GM18519 (cell line): ENCODE measurements around the gene ACTG1.
"Not testable (repeated sequence)": the region's sequence is repeated elsewhere in the genome, so short reads cannot be mapped to it uniquely, and the experiment has no call there.

Experiments
- ATAC-seq: cut with Tn5 transposase; IDR thresholded peaks from one replicate; pipeline ENCODE4 v1.9.1; 2021; ENCODE audit warnings: mild to moderate bottlenecking, moderate library complexity; ENCODE audit not compliant: unreplicated experiment, low FRiP score

ACTG1 gene

DNA sequence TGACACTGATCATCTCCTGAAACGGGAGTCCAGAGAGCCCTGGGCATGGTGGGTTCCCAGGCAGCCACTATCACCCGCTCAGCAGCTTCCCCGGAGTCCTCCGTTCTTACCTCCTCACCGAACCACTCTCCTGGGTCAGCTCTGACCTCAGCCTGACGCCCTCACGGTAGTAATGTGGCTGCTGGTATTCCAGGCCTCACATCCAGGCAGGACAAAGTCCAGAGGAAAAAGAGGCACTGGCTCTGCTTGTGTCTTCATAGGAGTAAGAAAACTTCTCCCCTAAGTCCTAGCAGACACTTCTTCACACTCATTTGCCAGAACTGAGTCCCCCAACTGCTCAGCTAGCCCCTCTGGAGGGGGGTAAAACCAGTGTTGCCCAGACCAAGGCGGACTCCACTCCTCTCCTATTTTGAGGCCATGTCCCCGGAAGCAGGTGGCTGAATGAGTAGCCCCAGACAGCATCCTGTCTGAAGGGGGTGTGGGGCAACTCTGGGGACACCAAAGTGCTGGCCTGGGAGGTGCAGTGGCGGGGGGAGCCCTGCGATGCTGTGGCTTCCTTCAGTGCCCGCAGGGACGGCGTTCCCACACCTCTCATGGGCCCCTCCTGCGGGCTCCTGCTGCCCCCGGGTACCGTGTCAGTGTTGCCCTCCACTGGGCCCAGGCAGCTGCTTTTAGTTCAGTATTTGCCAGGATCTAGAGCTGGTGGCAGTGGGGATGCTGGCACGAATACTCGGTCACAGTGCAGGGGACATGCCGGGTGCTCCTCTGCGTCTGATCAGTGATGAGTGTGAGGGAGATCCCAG, 20.9 kb upstream of the ACTG1 start:
- ATAC-seq, result no peak

DNA sequence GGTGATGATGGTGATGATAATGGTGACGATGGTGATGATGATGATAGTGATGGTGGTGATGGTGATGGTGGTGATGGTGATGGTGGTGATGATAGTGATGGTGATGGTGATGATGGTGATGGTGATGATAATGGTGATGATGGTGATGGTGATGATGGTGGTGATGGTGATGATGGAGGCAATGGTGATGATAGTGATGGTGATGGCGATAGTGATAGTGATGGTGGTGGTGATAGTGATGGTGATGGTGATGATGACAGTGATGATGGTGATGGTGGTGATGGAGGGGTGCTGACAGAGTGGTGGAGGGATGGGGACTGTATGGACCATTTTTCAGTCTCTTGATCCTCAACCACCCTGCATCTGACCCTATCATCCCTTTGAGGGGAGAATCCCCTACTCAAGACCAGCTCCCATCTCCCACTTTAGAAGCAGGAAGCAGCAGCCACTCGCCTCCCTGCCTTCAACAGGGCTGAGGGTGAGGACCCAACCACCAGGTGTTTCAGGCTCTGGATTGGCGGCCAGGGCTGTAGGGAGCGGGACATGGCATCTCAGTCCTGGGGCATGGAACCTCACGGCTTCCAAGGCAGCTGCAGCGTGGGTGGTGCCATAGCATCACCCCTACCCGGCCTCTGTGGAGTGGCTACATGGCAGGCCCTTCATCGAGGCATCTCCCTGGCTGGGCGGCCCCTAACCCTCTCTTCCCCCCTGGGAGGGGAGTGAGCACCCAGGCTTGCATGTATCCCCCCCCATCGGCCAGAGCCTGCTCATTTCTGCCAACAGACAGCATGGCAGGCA, 20.1 kb upstream of the ACTG1 start:
- ATAC-seq, result no peak

DNA sequence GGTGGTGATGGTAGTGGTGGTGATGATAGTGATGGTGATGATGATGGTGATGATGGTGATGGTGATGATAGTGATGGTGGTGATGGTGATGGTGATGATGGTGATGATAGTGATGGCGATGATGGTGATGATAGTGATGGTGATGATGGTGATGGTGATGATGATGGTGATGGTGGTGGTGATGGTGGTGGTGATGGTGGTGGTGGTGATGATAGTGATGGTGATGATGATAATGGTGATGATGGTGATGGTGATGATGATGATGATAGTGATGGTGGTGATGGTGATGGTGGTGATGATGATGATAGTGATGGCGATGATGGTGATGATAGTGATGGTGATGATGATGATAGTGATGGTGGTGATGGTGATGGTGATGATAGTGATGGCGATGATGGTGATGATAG, 19.4 kb upstream of the ACTG1 start:
- ATAC-seq, result not testable (repeated sequence)

DNA sequence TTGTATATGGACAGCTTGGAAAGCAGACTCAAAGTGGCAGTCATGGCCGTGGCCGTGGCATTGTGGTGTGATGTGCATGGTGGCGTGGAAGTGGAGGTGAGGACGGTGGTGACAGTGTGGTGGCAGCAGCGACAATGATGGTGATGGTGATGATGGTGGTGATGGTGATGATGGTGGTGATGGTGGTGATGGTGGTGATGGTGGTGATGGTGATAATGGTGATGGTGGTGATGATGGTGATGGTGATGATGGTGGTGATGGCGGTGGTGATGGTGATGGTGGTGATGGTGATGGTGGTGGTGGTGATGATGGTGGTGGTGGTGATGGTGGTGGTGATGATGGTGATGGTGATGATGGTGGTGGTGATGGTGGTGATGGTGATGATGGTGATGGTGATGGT, 18.4 kb upstream of the ACTG1 start:
- ATAC-seq, result not testable (repeated sequence)

DNA sequence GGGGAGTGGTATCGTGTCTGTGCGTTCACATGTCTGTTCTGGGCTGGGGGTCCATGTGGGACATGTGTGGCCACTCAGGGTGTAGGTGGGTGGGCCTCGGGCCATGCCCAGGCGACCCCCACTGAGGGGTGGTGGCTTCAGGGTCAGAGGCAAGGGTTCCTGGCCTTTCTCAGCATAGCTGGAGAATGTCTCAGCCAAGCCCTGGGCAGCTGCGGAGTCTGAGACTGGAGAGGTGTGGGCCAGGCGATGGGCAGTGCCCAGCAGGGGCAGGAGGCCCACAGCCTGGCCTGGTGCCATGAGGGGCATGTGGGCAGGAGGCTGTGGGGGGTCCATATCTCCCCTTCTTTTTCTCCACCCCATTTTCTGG, 16.8 kb upstream of the ACTG1 start:
- ATAC-seq, result no peak

DNA sequence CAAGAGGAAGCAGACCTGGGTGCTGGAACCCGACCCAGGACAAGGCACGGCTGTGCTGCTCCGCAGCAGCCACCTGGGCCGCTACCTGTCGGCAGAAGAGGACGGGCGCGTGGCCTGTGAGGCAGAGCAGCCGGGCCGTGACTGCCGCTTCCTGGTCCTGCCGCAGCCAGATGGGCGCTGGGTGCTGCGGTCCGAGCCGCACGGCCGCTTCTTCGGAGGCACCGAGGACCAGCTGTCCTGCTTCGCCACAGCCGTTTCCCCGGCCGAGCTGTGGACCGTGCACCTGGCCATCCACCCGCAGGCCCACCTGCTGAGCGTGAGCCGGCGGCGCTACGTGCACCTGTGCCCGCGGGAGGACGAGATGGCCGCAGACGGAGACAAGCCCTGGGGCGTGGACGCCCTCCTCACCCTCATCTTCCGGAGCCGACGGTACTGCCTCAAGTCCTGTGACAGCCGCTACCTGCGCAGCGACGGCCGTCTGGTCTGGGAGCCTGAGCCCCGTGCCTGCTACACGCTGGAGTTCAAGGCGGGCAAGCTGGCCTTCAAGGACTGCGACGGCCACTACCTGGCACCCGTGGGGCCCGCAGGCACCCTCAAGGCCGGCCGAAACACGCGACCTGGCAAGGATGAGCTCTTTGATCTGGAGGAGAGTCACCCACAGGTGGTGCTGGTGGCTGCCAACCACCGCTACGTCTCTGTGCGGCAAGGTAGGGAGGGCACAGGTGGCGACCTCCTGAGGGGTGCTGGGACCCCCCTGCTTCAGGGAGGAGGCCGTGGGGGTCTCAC, 16.2 kb upstream of the ACTG1 start:
- ATAC-seq, result no peak

DNA sequence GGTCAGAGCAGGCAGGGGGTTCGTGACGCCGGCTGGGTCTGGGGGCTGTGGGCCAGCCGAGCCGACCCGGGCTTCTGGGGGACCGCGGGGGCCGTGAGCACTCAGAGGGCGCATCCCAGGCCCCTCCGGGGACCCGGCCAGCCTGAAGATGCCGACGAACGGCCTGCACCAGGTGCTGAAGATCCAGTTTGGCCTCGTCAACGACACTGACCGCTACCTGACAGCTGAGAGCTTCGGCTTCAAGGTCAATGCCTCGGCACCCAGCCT, 15.7 kb upstream of the ACTG1 start:
- no peak for ATAC-seq

DNA sequence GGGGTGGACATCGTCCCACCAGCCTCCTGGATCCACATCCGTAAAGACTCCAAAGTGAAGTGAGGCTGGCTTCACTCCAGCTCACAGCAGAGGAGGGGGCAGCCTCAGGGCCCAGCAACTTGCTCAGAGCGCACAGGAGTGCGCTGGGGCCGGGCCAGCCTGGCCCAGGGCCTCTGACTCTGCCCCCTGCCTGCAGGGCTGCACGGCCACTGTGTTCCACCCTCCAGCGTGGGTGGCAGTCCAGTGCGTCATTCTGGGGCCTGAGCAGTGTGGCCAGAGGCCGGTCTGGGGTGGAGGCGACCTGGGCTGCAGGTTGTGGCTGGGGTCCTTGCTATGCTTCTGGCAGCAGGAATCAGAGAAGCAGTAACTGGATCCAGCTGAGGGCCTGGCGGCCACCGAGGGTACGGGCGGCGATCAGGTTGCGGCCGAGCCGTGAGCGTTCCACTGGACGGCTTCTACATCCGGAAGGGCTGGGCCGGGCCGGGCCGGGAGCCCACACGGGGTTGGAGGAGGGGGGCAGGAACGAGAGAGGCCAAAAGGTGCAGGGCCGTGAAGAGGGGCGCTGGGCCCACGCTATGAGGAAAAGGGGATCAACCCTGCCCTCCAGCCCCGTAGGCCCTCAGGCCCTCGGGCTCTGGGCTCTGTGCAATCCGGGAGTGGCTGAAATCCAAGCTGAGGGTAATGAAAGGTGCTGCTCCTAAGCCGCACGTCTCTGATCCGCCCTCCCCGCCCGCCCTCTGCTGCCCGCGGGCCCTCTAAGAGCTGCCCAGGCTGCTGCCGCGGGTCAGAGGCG, 15.2 kb upstream of the ACTG1 start, which contains the start of gene FSCN2:
FSCN2 (plus strand) TSS at position 787 of the 793 bp plus-strand sequence. CDS start 155 bp downstream, outside the sequence.
- ATAC-seq, result no peak

DNA sequence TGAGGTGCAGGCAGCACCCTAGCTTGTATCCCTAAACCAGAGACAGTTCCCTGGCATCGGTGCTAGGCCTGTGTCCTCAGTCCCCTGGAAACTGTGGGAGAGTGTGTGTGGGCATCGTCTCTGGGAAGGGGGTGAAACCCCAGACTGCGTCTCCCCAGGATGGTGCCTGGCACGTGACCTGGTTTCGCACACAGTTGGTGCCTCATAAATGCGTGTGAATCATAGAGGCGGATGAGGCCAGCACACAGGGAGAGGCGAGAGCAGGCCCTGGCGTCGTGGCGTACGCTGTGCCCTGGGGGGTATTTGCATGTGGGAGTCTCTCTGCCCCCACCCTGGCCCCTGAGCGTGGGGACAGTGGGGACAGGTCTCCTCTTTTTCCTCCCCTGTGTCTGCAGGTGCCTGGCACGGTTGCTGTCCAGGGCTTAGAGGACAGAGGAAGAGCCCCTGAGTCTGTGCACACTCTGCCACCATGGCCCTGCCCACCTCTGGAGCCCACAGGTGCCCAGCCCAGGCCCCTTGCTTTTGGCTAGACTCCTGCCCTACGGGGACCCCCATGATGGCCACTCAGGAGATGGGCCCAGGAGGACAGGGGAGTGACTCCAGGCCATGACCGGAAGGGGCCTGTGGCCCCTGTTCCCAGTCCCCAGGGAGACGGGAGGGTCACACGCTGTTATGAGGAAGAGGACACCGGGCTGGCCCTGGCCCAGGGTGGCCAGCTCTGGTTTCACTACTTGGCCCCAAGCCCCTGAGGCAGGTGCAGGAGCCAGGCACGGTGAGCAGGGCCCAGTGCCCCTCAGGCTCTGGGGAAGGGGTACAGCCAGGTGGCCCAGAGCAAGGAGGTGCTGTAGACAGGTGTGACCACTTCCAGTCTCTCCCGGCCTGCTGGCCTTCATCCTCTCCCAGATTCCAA, 14.3 kb upstream of the ACTG1 start:
- no peak for ATAC-seq

DNA sequence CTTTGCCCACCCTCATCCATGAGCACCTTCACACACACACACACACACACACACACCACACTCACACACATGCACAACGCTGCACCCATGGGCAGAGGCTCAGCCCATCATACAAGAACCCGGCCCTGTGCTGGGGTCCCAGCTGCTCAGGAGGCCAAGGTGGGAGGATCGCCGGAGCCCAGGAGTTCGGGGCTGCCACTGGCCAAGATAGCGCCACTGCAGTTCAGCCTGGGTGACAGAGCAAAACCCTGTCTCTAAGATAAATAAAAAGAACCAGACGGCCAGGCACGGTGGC, 12.2 kb upstream of the ACTG1 start:
- no peak for ATAC-seq

DNA sequence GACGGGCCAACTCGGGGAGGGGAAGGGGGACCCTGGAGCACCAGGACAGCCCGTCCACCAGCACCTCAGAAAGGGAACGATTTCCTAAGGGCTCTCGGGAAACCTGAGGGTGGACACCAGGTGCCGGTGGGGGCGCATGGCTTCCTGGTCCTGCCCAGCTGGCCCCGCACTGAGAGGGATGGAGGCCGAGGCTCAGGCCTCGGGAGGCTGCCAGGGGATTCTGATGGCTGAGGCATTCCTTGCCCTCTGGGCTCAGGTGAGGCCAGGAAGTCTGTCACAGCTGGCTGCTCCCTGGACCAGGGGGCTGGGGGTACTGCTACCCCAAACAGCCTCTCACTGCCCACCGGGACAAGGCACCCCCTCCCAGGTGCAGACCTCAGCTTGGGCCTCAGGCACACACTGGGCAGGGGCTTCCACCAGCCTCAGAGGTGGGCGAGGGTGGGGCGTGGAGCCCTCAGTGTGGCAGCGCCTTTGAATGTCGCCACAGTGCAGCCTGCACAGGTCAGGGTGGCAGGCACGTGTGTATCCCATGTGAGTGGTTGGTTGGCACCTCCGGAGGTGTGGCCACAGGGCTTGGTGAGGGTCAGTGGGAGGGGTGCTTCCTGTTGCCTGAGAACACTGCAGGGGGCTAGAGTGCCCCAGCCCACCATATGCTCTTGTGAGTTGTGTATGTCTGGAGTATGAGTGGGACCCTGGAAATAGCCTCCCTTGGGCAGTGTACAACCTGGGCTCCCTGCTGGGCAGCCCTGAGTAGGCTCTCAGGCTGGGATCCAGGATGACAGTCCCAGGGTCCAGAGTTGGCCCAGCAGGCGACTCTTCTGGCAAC, 11.7 kb upstream of the ACTG1 start:
- no peak for ATAC-seq

DNA sequence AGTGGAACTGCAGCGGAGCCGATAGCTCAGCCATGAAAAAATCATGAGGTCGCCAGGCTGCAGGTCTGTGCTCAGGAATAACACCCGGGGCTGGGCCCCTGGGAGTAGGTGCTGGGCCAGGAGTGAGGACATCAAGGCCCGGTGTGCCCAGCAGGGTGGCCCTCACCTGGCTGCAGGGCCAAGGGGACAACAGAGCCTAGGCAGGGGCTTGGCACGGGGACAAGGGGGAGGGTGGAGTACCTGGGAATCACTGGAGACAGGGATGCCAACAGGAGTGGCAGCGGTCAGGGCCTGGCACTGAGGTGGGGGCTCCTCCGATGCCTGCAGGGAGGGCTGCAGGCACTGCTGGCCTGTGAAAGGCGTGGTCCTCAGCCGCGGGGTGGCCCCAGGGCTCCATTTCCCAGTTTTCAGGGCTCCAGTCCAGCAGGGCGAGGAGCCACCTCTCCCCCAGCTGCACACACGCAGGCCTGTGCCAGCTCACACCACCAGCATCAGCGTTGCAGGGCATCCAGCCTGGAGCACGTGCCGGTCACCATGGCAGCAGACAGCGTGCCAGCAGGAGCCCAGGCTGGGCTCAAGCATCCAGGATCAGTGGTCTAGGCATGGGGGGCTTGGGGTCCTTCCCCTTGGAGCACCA, 10.9 kb upstream of the ACTG1 start:
- no peak for ATAC-seq

DNA sequence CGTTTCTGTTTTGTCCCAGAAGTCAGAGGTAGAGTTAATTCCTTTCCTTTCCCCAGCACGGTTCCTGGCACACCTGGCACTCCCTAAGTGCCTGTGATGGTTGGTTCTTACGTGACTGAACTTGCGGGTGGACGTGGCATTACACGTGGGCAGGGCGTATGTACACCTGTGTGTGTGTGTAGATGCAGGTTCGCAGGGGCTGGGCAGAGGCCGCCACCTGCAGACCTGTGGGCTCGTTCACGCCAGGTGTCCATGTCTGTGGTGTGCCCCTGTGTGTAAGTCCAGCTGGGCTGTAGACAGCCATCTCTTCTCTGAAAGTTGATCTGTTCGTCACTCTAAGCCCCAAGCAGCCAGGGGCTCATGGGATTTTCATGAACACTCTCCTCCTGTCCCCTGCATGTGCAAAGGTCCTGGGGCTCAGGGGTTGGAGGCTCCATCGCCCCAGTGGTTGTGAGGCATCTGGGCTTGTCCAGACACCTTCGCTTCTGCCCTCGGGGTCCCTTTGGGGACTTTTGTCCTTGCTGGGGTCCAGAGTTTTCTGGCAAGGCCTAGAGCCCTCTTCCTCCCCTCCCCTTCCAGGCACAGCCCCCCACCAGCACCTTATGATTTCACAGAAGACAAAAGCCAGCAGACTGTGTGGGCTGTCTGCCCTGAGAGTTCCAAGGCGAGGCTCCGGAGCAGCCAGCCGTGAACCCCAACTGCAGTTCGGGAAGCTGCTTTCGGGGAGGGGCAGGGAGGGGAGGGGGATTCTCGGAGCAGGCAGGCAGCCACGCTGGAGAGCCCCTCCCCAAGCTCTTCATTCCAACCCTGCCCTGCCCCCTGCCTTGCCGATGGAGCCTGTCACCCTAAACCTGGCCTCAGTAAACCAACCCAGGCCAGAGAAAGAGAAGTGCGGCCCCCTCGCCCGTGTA, 10.1 kb upstream of the ACTG1 start:
- no peak for ATAC-seq

DNA sequence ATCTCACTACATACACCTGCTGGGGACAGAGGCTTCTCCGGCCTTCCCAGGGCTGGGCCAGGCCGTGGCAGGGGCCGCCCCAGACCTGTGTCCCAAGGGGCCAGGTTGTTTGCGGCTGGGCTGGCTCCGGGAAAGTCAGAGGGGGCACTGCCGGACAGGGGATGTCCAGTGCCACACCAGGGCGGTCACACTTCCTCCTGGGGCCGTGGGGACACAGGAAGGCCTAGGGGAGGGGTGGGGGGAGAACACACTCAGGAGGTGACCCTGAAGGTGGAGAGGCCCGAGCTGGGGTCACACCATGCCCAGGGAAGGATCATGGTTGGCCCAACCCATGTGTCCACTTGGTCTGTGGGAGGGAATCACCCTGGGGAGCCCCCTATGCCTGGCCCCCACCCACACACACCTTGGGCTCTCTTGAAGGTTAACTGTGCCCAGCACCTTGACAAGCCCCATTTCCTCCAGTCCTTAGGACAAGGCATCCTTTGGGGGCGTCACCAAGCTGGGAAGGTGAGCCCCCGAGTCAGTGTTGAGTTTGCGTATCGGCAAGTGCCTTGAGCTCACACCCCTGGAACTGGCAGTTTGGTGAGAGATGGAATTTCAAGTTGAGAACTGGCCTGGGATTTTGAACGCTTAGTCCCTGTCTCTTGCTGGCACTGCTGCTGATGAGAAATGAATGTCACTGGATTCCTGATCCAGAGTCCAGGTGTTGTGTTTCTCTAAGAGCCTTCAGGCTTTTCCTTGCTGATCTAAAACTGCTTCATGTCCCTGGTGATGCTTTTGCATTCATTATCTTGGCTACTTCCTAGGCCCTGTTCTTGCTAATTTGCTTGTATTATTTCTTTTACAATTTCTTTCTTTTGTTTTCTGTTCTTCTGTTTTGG, 7.7 kb upstream of the ACTG1 start:
- no peak for ATAC-seq

DNA sequence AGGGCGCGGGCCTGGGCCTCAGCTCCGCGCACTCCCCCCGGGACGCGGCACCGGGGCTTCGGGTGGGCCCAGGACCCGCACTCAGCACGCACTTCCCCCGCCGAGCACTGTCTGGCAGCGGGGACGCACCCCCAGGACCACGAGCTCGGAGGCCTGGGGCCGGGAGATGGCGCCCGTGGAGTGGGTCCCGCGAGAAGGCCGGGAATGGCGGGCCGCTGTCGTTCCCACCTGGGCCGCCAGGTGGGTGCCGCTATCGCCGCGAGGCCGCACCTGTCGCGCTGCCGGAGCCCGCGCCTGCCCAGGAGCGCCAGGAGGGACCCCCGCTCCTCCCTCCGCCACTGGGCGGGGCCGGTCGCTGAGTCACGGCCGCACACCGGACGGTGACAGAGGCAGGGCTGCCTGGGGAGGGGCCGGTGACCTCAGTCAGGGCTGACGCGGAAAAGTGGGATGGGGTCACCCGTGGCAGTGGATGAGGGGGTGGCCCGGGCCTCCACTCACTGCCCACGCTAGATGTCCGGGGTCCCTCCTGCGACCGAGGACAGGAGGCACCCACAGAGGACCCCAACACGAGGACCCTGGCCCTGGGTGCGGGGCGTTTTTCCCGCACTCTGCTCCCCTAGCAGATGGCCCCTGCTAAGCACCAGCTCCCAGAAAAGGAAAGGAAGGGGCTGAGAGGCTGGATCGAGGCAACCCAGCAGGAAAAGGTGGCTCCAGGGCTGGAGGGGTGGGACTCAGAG, 6.9 kb upstream of the ACTG1 start:
- no peak for ATAC-seq

DNA sequence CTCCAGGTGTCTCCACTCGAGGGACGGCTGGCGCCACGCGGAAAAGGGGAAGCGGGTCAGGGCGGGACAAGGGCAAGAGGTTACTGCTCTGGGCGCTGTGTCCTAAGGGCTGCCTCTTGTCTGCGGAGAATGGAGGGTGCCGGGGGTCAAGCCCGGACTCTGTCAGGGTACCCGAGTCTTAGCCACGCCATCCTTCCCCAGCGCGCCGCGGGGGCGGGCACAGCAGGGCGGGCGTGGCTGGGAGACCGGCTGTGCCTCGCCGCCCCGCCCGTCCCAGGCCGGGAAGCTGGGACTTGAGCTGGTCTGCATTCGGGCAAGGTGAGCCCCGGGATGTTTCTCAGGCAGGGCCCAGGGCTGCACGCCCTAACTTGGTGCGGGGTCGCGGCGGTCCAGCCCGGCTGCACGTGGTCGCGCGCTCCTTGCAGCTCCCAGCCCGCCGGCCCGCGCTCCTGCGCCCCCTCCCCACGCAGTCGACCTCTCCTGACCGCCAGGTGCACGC, 6.2 kb upstream of the ACTG1 start:
- no peak for ATAC-seq
